MM.1S (cell line): ENCODE measurements around the gene TCERG1L.

ENCODE experiments used
- DNase-seq: peaks from one replicate; pipeline ENCODE4 v3.0.0-alpha.2; 2015
- H2AFZ ChIP-seq: fragments of 300-600 bp; sonication (generic); 2 replicates; pipeline ENCODE4 v1.6.0; 2016; ENCODE audit warnings: antibody characterized with exemption, low read length
- H3F3A ChIP-seq: fragments of 300-600 bp; sonication (generic); 2 replicates; pipeline ENCODE4 v1.6.1; 2016; ENCODE audit warnings: mild to moderate bottlenecking, antibody characterized with exemption, low read length, moderate library complexity, mixed read lengths; ENCODE audit not compliant: insufficient read depth
- H3K27ac ChIP-seq: fragments of 300-600 bp; sonication (generic); 2 replicates; pipeline ENCODE4 v1.5.1; 2016; ENCODE audit warnings: mild to moderate bottlenecking, low read length
- H3K27me3 ChIP-seq: fragments of 300-600 bp; sonication (generic); replicated peaks from 2 replicates; pipeline ENCODE4 v1.6.0; 2016; ENCODE audit warnings: low read length; ENCODE audit not compliant: insufficient read depth
- H3K36me3 ChIP-seq: fragments of 300-600 bp; sonication (generic); replicated peaks from 2 replicates; pipeline ENCODE4 v1.6.1; 2016; ENCODE audit warnings: mild to moderate bottlenecking, low read length, mixed read lengths; ENCODE audit not compliant: insufficient read depth
- H3K4me1 ChIP-seq: fragments of 300-600 bp; sonication (generic); 2 replicates; pipeline ENCODE4 v1.6.1; 2016; ENCODE audit warnings: low read length, mixed read lengths
- H3K4me2 ChIP-seq: fragments of 300-600 bp; sonication (generic); 2 replicates; pipeline ENCODE4 v1.6.0; 2016; ENCODE audit warnings: low read depth, low read length
- H3K4me3 ChIP-seq: fragments of 300-600 bp; sonication (generic); 2 replicates; pipeline ENCODE4 v1.5.1; 2016; ENCODE audit warnings: low read length, mixed read lengths
- H3K79me2 ChIP-seq: fragments of 300-600 bp; sonication (generic); 2 replicates; pipeline ENCODE4 v1.6.1; 2016; ENCODE audit warnings: mixed run types, low read length, mixed read lengths
- H3K9ac ChIP-seq: fragments of 300-600 bp; sonication (generic); 2 replicates; pipeline ENCODE4 v1.6.1; 2016; ENCODE audit warnings: low read length, mixed read lengths
- H3K9me2 ChIP-seq: fragments of 300-600 bp; sonication (generic); replicated peaks from 2 replicates; pipeline ENCODE4 v1.6.1; 2016; ENCODE audit warnings: mild to moderate bottlenecking, low read length, mixed read lengths; ENCODE audit not compliant: insufficient read depth
- H3K9me3 ChIP-seq: fragments of 300-600 bp; sonication (generic); replicated peaks from 2 replicates; pipeline ENCODE4 v1.6.1; 2016; ENCODE audit warnings: mild to moderate bottlenecking, low read length, mixed read lengths; ENCODE audit not compliant: insufficient read depth
- H4K20me1 ChIP-seq: fragments of 300-600 bp; sonication (generic); 2 replicates; pipeline ENCODE4 v1.6.1; 2016; ENCODE audit warnings: mild to moderate bottlenecking, low read length, moderate library complexity, mixed read lengths; ENCODE audit not compliant: insufficient read depth
- CTCF ChIP-seq: fragments of 300-600 bp; sonication (generic); IDR thresholded peaks from 2 replicates; pipeline ENCODE4 v1.5.1; 2016; ENCODE audit warnings: antibody characterized with exemption, low read length, mixed read lengths
- EZH2 ChIP-seq: fragments of 300-600 bp; sonication (generic); optimal IDR thresholded peaks from 2 replicates; pipeline ENCODE3; 2017; ENCODE audit warnings: low read depth, mild to moderate bottlenecking, antibody characterized with exemption, low read length, mixed read lengths
- EZH2phosphoT487 ChIP-seq: fragments of 300-600 bp; sonication (generic); IDR thresholded peaks from 2 replicates; pipeline ENCODE4 v1.6.1; 2018; ENCODE audit warnings: antibody characterized with exemption, low read length

Gene TCERG1L

GRCh38 chr10:131143425-131144165, 167.9 kb downstream of the TCERG1L start:
- no peaks in the 10 kb centered on the region for H3K79me2 ChIP-seq
- no peaks in the 10 kb centered on the region for H3K27me3 ChIP-seq
- no peaks in the 10 kb centered on the region for H3K9me2 ChIP-seq
- H3K36me3 ChIP-seq, result no peaks in the 10 kb centered on the region
- no peaks in the 10 kb centered on the region for H3K9me3 ChIP-seq
- no peaks in the 10 kb centered on the region for H3K4me1 ChIP-seq
- H3F3A ChIP-seq, result no peaks in the 10 kb centered on the region
- TF ChIP-seq EZH2, result no peak
- TF ChIP-seq EZH2phosphoT487, result no peak
- no peak for TF ChIP-seq CTCF
- no peak overlapping the region for H2AFZ ChIP-seq
- H3K4me3 ChIP-seq, result no peak overlapping the region
- no peak for DNase-seq
- H3K9ac ChIP-seq, result no peak overlapping the region
- H3K27ac ChIP-seq, result no peak overlapping the region
- no peaks in the 10 kb centered on the region for H4K20me1 ChIP-seq
- no peak overlapping the region for H3K4me2 ChIP-seq

GRCh38 chr10:131142517-131143380, 168.8 kb downstream of the TCERG1L start:
- Histone ChIP-seq H3K9ac (no peak overlapping the region), H4K20me1 (no peaks in the 10 kb centered on the region), H3K9me3 (no peaks in the 10 kb centered on the region), H3K27ac (no peak overlapping the region), H3K79me2 (no peaks in the 10 kb centered on the region), H2AFZ (no peak overlapping the region), H3K4me3 (no peak overlapping the region), H3K9me2 (no peaks in the 10 kb centered on the region), H3K27me3 (no peaks in the 10 kb centered on the region), H3K4me2 (no peak overlapping the region), H3K36me3 (no peaks in the 10 kb centered on the region), H3K4me1 (no peaks in the 10 kb centered on the region), H3F3A (no peaks in the 10 kb centered on the region)
- TF ChIP-seq CTCF (no peak), EZH2phosphoT487 (no peak), EZH2 (no peak)
- DNase-seq, result no peak

- no peaks in the 10 kb centered on the region for H3K27me3 ChIP-seq
- H3F3A ChIP-seq, result no peaks in the 10 kb centered on the region
- no peaks in the 10 kb centered on the region for H3K9me3 ChIP-seq
- DNase-seq, result no peak
- H3K9me2 ChIP-seq, result no peaks in the 10 kb centered on the region
- H3K4me2 ChIP-seq, result no peak overlapping the region
- no peaks in the 10 kb centered on the region for H4K20me1 ChIP-seq
- H3K9ac ChIP-seq, result no peak overlapping the region
- H2AFZ ChIP-seq, result no peak overlapping the region
- no peak for TF ChIP-seq EZH2
- TF ChIP-seq EZH2phosphoT487, result no peak
- TF ChIP-seq CTCF, result no peak
- no peak overlapping the region for H3K27ac ChIP-seq
- H3K79me2 ChIP-seq, result no peaks in the 10 kb centered on the region
- H3K36me3 ChIP-seq, result no peaks in the 10 kb centered on the region
- H3K4me3 ChIP-seq, result no peak overlapping the region
- no peaks in the 10 kb centered on the region for H3K4me1 ChIP-seq
These were observed 169.6 kb downstream of the TCERG1L start for GRCh38 chr10:131141645-131142516.
